IPS-18c (cell line): ENCODE results near the gene PSD.
A peak's percentile ranks its signal among the peaks of the same experiment; 100 is the strongest.

Source experiments
- H3K4me3 ChIP-seq: 2 replicates; pipeline ENCODE4 v1.7.0; 2013; ENCODE audit warnings: low read depth, mild to moderate bottlenecking, low read length, moderate library complexity; ENCODE audit not compliant: insufficient read depth
- H3K9me3 ChIP-seq: one replicate; pipeline ENCODE4 v1.6.1; 2013; ENCODE audit warnings: mild to moderate bottlenecking, low read length, moderate library complexity; ENCODE audit not compliant: control insufficient read depth, insufficient read depth

PSD gene

DNA sequence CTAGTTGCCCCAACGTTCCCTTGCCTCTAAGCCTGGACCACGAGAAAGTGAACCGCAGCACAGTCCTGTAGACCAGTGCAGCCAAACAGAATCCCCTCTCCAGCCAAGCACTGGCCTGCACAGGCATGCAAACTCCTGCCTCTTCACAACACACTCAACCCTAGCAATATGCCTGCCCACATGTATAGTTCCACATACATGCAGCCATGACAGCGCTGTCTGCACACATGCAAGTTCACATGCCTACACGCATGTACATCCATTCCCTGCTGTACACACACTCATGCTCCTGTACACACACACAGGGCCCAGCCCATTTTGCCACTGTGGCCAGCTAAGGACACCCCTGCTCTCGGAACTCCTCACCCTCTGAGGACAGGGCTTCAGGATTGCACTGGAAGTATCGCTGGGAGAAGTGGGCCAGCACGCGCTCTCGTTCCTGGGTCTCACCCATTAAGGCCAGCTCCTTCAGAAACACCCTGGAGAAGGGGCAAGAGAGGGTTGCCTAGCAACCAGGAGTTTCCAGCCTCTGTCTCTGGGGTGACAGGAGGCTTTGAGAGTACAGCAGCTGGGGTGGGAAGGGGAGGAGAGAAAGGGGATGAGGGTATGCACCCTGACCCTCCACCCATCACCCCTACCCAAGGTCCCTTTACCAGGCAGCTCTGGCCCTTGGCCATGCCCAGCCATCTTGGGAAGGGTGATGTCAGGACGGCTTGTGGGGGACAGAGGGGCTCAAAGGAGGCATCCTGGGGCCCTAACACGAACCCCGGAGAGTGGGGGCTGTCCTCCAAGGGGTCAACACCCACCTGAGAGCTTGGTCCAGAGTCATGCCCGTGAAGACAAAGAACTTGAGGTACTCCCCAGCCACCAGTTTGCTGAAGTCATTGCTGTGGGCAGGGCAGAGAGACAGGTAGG, 7.0 kb downstream of the PSD start:
- H3K9me3 ChIP-seq, result no peaks in the 10 kb centered on the region
- peak overlapping the region; percentile 15; the same call in 1 of the 2 replicates for H3K4me3 ChIP-seq

DNA sequence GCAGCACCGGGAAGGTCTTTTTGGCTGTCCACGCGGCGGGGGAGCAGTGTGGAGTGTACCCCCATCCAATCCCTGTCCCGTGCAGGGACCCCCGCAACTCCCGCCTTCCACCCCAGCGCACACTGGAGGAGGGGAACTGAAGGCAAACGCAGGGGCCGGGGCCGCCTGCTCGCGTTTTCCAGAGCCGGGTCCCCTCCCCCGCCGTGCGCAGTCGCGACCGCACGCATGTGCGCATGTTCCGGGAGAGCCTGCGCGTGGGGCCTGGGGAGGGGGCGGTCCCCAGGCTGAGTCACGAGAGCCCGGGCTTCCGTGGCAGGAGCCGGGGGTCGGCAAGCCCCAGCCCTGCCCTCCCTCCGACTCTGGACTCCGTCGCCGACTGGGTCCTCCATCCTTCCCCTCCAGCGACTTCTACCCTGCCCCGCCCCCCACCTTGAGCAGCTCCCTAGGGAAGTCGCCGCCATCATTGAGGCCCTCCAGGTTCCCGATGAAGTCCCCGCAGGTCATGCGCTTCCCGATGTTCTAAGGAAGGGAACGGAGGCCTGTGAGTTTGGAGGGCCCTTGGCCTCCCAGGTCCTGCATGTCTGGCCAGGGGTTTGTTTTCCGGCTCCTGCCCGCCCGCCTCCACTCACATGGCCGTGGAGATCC, 8.0 kb downstream of the PSD start:
- Histone ChIP-seq H3K9me3 (no peaks in the 10 kb centered on the region), H3K4me3 (peak overlapping the region; percentile 60)

DNA sequence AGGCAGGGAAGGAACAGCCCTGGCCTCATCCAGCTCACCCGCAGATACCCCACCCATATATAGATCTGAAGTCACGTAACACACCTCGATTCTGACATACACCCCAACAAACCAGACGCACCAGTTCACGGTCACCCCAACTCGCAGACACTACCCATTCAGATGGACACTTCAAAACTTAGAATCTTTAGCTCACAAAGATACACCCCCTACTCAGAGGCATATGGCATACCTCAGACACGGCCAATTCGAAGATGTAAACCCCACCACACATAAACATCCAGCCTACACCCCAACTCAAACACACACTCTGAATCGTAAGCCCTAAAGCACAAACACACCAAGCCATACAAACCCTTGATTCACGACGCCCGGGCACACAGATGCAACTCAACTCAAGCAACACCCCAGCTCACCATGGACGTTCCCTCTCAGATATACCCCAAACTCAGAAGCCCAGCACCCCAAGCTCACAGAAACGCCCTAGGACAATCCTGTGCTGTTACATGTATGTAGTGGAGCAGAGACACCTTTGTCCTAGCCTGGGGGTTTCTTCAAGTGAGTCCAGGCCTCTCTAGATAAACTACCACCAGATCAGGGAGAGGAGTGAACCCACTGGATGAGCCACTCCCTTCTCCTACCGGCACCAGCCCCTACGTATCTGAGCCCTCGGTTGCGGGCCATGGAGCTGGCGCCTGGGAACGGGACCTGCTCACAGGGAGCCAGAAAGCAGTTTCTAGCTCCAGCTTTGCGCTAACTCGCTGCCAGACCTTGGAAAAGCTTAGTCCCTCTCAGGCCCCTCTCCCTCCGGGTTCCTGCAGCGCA, 8.8 kb downstream of the PSD start:
- H3K4me3 ChIP-seq, result peak overlapping the region; percentile 60

DNA sequence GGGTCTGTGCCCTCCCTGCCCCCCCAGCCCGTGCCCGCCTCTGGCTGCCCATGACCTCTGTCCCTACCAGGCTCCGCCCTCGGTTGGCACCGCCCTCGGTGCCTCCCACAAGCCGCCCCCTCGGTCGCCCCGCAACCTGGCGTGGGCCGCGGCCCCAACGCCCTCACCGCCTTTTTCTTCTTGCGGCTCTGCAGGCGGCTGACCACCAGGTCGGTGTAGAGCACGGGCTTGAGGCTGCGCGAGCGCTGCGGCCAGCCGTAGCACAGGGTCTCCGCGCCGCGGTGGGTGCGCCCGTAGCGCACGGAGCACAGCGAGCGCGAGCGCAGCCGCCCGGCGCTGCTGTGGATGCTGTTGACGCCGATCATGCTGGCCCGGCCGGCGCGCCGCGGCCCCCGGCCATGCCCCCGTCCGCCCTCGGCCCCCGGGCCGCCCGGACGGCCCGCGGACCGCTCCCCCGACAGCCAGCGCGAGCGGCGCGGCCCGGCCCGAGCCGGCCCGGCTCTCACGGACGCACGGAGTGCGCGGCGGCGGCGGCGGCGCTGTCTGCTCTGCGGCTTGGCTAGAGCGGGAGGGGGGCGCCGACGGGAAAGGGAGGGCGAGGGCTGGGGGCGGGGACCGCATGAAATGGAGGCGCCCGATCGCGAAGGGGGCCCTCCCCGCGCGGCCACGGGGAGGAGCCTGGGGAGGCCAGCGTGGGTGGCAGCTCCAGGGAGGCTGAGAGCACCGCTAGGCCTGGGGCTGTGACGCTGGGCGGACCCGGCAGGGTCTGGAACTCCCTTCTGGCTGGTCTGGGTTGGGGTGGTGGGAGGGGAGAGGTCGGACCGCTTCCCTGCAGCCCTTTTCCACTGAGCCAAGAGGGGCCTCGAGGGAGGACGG, 9.6 kb downstream of the PSD start:
- peak overlapping the region; percentile 53 for H3K4me3 ChIP-seq
- H3K9me3 ChIP-seq, result no peaks in the 10 kb centered on the region

More for the DNA sequence above, 8.8 kb downstream of the PSD start:
- no peaks in the 10 kb centered on the region for H3K9me3 ChIP-seq

DNA sequence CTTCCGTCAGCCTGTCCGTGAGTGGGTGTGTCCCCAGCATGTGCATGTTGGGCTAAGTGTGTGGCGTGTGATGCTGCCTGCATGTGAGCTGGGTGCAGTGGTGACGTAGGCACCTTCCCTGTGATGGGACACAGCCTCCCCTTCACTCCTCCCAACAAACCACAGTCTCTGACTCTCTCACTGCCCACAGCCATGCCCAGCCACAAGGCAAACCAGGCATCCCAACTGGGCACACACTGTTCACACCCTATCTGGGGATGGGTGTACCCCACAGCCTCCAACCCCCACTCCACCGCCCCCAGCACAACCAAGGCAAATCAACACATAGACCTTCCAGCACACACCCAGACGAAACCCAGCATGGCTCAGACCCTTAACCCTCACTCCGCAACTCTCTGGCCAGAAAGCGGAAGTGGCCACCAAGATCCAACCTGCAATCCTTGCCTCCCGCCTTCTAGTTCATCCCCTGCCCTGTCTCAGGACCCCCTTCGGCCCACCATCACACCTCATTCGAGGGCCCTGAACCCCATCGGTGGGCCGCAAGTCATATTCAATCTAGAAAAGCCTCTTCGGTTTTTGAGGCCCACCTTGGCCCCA, 10.4 kb downstream of the PSD start:
- H3K4me3 ChIP-seq, result peak overlapping the region; percentile 53; the same call in 1 of the 2 replicates
- H3K9me3 ChIP-seq, result no peaks in the 10 kb centered on the region

DNA sequence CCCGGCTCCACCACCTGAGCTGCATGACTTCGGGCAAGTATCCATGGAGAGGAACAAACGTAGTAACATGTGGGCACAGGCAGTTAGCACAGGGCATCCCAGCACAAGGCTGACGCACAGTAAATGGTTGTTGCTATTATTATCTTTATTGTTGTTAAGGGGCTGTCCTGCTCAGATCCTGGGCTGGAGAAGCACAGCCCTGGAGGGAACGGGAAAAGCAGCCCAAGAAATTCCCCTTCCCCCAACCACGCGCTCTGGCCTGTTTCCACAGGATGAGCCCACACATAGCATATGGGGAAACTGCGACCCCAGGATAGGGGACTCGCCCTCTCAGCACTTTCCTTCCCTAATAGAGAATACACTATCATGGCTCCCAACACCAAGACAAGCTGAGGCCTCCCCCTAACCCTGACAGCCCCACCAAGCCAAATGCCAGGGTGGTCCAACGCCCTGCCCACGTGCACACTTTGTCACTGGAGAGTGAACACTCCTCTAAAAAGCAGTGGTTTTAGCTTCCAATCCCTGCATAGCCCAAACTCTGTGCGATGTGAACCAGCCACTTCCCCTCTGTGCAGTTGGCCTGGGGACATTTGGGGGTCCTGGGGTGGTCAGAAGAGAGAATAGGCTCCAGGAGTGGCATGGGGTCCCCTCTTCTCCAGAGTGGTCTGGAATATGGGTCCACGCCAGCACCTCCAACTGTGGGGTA, 11.0 kb downstream of the PSD start:
- H3K9me3 ChIP-seq, result no peaks in the 10 kb centered on the region
- H3K4me3 ChIP-seq, result no peak overlapping the region

DNA sequence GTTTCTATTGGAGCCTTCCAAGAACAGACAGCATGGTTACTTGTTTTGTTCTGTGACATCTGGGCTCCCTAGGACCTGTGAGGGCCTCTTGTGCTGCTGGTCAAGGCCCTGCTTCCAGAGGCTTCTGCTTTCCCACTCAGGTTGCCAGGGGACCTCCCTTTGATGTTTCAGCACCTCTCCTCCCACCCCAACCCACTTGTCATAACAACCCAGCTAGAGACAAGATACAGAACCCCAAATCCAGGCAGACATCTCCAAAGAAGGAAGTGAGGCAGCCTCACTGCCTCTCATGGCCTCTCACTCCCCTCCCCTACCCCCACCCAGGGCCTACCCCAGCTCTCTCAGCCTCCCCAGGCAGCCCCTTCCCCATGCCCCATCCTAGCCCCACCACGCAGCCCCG, 11.8 kb downstream of the PSD start:
- Histone ChIP-seq H3K9me3 (no peaks in the 10 kb centered on the region), H3K4me3 (no peak overlapping the region)

DNA sequence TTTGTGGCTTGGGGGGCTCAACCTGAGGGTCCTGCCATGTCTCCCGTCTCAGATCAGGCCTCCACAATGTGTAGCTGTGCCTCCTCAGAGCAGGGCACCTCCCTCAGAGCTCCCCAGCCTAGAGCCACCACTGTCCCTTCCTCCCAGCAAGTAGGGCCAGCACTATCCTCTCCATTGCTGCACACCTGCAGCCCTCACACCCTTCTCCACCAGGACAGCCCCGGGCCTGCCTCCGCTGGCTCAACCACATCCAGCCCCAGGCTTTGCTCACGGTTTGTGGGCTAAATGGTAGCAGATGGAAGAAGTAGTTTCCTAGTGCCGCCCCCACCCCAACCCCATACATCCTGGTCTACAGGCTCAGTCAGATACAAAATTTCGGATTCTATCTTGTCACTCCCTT, 13.0 kb downstream of the PSD start:
- Histone ChIP-seq H3K9me3 (no peaks in the 10 kb centered on the region), H3K4me3 (no peak overlapping the region)

DNA sequence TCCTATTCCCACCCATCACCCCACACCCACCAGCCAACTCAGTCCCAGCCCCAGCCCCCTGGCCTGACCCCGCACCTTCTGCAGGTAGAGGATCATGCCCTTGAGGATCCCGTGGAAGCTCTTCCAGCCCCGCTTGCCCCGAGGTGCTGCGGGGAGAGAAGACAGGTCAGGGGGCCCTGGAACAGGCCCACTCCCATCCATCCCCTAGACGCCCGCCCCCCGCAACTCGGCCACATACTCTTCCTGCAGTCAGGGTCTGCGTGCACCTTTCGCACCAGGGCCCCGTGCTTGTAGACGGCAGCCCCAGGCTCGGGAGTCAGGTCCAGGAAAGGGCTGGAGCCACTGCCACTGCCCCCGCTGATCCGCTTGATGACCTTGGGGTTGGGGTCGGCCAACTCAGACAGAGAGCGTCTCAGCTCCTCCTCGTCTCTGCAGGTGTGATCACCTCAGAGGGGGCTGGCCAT, 13.4 kb downstream of the PSD start:
- H3K9me3 ChIP-seq, result no peaks in the 10 kb centered on the region

DNA sequence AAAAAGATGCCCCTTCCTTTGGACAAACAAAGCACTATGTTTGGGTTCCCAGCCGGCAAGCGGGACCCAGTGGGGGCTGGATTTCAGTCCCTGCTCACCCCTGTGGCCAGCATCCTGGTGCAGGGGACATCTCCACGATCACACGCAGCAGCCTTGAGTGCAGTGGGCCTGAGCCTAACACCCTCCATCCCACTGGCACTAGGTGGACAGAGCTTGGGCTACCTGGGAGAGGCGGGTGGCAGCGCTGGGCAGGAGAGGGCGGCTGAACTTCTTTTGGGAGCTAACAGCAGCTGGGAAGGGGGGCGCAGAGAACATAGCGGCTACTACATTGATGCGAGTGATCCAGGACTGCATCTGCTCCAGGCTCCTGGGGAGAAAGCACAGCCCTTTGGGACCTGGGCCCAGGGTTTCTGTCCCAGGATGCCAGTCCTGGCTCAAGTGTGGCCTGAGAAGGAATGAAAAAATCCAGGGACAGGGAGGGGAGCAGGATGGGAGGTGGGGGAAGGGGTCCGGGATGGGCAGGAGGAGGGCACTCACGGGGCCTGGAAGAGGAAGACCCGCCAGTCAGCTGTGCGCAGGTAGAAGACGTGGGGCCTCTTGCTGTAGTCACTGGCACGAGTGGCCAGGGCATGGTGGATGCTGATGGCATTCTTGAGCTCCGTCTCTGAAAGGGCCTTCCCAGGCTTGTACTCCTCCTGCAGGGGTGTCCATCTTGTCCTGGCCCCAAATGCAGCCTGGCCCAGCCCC, 14.1 kb downstream of the PSD start:
- Histone ChIP-seq H3K9me3 (no peaks in the 10 kb centered on the region), H3K4me3 (no peak overlapping the region)

More for the DNA sequence above, 13.4 kb downstream of the PSD start:
- no peak overlapping the region for H3K4me3 ChIP-seq

DNA sequence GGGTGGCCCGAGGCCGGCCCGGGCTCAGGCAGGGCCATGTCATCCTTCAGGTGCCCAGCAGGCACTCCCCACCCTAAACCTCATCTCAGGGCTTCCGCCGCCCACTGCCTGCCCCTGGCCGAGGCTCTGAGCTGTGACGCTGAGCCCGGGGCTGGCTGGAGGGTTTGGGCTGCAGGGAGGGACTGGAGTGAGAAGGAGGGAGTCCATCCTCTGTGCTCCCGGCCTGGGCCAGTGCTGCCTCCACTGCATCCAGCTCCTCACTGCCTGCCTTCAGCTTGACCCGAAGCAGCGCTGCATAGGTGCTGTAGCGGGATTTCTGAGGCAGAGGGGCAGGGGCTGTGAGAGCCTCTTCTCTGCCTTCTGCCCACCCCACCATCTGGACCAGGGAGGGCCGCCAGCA, 15.5 kb downstream of the PSD start:
- Histone ChIP-seq H3K4me3 (no peak overlapping the region), H3K9me3 (no peaks in the 10 kb centered on the region)

DNA sequence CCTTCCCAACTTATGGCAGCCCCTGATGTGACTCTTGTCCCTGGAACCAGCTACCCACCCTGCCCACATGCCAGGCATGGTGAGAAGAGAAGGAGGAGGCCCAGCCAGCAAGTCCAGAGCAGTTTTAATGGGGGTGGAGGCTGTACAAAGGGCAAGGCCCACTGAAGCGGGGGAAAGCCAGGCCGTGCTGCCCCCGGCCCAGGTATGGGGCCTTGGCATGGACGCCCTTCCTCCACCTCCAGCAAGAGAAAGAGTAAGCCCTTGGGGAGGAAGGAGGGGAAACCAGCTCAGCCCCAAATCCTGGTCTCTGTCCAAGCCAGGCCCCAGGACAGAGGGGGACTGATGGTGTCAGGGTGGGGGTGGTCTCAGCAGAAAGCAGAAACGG, 16.1 kb downstream of the PSD start:
- H3K9me3 ChIP-seq, result no peaks in the 10 kb centered on the region

DNA sequence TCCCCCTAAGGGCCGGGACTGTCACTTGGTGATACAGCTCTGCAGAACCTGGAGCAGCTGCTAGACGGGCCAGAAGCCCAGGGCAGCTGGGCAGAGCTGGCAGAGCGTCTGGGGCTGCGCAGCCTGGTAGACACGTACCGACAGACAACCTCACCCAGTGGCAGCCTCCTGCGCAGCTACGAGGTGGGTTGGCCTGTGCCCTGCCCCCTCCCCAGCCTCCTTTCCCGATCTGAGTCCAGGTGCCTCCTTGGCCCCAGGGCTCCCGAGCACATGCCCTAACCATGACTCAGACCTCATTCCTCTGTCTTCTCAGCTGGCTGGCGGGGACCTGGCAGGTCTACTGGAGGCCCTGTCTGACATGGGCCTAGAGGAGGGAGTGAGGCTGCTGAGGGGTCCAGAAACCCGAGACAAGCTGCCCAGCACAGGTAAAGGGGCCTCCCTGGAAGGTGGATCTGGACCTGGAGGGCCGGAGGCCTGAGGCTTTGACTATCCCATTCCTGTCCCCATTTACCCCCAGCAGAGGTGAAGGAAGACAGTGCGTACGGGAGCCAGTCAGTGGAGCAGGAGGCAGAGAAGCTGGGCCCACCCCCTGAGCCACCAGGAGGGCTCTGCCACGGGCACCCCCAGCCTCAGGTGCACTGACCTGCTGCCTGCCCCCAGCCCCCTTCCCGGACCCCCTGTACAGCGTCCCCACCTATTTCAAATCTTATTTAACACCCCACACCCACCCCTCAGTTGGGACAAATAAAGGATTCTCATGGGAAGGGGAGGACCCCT, 16.7 kb downstream of the PSD start:
- H3K4me3 ChIP-seq, result no peak overlapping the region
- H3K9me3 ChIP-seq, result no peaks in the 10 kb centered on the region

More for the DNA sequence above, 16.1 kb downstream of the PSD start:
- H3K4me3 ChIP-seq, result no peak overlapping the region

DNA sequence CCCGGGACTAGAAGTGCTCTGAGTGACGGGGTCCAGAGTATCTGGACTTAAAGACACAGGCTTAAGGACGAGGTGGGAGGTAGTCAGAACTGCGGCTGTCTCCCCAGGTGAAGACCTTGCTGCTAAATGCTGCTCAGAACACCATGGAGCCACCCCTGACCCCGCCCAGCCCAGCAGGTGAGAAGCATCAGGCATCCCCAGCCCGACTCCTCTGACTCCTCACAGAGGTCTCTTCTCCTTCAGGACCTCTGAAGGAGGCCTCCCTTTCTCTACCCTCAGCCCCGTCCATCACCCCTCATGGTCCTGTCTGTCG, 17.3 kb downstream of the PSD start:
- H3K9me3 ChIP-seq, result no peaks in the 10 kb centered on the region
- H3K4me3 ChIP-seq, result no peak overlapping the region
